Liver (tissue), 3 donors: Measurements from ENCODE around the gene PRR23E.

Experiments
- EGR1 ChIP-seq, 2 donors: IDR thresholded peaks; 2 replicates each; pipeline ENCODE4 v1.6.1; 2016 to 2018; ENCODE audit warnings: antibody characterized with exemption in 2 of 2, low read depth in 2 of 2
- FOXA2 ChIP-seq: IDR thresholded peaks from 2 replicates; pipeline ENCODE4 v1.6.1; 2016; ENCODE audit warnings: antibody characterized with exemption
- HNF4G ChIP-seq: IDR thresholded peaks from 2 replicates; pipeline ENCODE4 v1.6.1; 2016; ENCODE audit warnings: antibody characterized with exemption
- JUND ChIP-seq, 2 donors: IDR thresholded peaks; 2 replicates each; pipeline ENCODE4 v1.6.1; 2016; ENCODE audit warnings: antibody characterized with exemption in 2 of 2
- RAD21 ChIP-seq, 2 donors: IDR thresholded peaks; 2 replicates each; pipeline ENCODE4 v1.6.1; 2016; ENCODE audit warnings: antibody characterized with exemption in 2 of 2, mild to moderate bottlenecking in 2 of 2
- RXRA ChIP-seq, 2 donors: IDR thresholded peaks; 2 replicates each; pipeline ENCODE4 v1.6.1; 2017 to 2018; ENCODE audit warnings: antibody characterized with exemption in 2 of 2, mild to moderate bottlenecking in 1 of 2
- TAF1 ChIP-seq: conservative IDR thresholded peaks from 2 replicates; pipeline ENCODE4 v1.6.1; 2016; ENCODE audit warnings: antibody characterized with exemption, mild to moderate bottlenecking
- YY1 ChIP-seq: IDR thresholded peaks from 2 replicates; pipeline ENCODE4 v1.6.1; 2016; ENCODE audit warnings: antibody characterized with exemption, mild to moderate bottlenecking
- TF ChIP-seq, protein P1 (sequence below): fragments of 150-350 bp; IDR thresholded peaks from 2 replicates; pipeline ENCODE4 v1.5.1; 2017; ENCODE audit warnings: improper control_type of control experiment, low read depth, low read length; ENCODE audit not compliant: missing input control
- TF ChIP-seq, protein P2 (sequence below): IDR thresholded peaks from 2 replicates; pipeline ENCODE4 v1.6.1; 2016; ENCODE audit warnings: antibody characterized with exemption, mild to moderate bottlenecking
- TF ChIP-seq, protein P3 (sequence below): IDR thresholded peaks from 2 replicates; pipeline ENCODE4 v1.6.1; 2016; ENCODE audit warnings: antibody characterized with exemption
- TF ChIP-seq, protein P4 (sequence below): IDR thresholded peaks from 2 replicates; pipeline ENCODE4 v1.6.1; 2016; ENCODE audit warnings: antibody characterized with exemption
- TF ChIP-seq, protein P5 (sequence below): IDR thresholded peaks from 2 replicates; pipeline ENCODE4 v1.6.1; 2016; ENCODE audit warnings: antibody characterized with exemption
- donor health status: healthy.
- donor health status: healthy.

DNA sequence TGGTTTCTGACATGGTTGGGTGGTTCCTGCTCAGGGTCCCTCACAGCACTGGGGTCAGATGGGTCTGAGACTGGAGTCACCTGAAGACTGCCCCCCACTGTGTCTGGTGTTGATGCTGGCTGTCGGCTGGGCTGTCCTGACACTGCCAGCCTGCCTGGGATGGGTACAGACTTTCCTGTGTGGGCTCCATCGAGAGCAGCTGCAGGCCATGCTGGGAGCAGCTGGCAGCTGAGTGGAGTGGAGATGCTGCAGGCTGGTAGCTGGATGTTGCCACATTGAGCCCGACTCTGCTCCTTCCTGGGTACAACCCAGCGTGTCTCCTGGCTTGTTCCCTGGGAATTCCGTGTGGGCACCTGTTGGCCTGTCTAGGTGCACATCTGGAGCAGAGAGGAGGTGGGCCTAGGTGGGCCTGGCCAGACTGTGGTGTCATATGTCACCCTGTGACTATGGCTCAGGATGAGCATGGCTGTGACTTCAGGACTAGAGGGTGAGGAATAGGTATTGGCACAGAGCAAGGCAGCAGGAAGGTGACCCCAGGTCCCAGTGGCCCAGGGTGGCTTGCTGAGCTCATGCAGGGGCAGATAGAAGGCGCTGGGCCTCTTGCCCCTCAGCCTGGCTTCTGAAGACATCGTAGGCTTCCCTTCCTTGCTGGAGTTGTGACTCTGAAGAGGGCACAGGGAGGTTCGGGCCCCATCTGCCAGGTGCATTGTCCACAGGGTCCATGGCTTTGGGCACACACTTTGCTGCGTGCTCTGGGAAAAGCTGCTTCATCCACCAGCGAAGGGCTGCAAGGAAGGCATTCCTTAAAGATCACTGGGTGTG is 40.0 kb upstream of the PRR23E start:
- TF ChIP-seq, protein P1, sequence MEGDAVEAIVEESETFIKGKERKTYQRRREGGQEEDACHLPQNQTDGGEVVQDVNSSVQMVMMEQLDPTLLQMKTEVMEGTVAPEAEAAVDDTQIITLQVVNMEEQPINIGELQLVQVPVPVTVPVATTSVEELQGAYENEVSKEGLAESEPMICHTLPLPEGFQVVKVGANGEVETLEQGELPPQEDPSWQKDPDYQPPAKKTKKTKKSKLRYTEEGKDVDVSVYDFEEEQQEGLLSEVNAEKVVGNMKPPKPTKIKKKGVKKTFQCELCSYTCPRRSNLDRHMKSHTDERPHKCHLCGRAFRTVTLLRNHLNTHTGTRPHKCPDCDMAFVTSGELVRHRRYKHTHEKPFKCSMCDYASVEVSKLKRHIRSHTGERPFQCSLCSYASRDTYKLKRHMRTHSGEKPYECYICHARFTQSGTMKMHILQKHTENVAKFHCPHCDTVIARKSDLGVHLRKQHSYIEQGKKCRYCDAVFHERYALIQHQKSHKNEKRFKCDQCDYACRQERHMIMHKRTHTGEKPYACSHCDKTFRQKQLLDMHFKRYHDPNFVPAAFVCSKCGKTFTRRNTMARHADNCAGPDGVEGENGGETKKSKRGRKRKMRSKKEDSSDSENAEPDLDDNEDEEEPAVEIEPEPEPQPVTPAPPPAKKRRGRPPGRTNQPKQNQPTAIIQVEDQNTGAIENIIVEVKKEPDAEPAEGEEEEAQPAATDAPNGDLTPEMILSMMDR: no peak
- TF ChIP-seq, protein P2, sequence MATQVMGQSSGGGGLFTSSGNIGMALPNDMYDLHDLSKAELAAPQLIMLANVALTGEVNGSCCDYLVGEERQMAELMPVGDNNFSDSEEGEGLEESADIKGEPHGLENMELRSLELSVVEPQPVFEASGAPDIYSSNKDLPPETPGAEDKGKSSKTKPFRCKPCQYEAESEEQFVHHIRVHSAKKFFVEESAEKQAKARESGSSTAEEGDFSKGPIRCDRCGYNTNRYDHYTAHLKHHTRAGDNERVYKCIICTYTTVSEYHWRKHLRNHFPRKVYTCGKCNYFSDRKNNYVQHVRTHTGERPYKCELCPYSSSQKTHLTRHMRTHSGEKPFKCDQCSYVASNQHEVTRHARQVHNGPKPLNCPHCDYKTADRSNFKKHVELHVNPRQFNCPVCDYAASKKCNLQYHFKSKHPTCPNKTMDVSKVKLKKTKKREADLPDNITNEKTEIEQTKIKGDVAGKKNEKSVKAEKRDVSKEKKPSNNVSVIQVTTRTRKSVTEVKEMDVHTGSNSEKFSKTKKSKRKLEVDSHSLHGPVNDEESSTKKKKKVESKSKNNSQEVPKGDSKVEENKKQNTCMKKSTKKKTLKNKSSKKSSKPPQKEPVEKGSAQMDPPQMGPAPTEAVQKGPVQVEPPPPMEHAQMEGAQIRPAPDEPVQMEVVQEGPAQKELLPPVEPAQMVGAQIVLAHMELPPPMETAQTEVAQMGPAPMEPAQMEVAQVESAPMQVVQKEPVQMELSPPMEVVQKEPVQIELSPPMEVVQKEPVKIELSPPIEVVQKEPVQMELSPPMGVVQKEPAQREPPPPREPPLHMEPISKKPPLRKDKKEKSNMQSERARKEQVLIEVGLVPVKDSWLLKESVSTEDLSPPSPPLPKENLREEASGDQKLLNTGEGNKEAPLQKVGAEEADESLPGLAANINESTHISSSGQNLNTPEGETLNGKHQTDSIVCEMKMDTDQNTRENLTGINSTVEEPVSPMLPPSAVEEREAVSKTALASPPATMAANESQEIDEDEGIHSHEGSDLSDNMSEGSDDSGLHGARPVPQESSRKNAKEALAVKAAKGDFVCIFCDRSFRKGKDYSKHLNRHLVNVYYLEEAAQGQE: no peak
- TF ChIP-seq FOXA2 (no peak), EGR1 (IDR thresholded peaks at IDR 0.05; ENCODE audit: low read depth in 2 of 2) (no peak), TAF1 (no peak), HNF4G (no peak), RAD21 (IDR thresholded peaks at IDR 0.05) (no peak), RXRA (IDR thresholded peaks at IDR 0.05) (no peak), YY1 (no peak), JUND (IDR thresholded peaks at IDR 0.05) (no peak)
- TF ChIP-seq, protein P3, sequence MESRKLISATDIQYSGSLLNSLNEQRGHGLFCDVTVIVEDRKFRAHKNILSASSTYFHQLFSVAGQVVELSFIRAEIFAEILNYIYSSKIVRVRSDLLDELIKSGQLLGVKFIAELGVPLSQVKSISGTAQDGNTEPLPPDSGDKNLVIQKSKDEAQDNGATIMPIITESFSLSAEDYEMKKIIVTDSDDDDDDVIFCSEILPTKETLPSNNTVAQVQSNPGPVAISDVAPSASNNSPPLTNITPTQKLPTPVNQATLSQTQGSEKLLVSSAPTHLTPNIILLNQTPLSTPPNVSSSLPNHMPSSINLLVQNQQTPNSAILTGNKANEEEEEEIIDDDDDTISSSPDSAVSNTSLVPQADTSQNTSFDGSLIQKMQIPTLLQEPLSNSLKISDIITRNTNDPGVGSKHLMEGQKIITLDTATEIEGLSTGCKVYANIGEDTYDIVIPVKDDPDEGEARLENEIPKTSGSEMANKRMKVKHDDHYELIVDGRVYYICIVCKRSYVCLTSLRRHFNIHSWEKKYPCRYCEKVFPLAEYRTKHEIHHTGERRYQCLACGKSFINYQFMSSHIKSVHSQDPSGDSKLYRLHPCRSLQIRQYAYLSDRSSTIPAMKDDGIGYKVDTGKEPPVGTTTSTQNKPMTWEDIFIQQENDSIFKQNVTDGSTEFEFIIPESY: no peak
- TF ChIP-seq, protein P4, sequence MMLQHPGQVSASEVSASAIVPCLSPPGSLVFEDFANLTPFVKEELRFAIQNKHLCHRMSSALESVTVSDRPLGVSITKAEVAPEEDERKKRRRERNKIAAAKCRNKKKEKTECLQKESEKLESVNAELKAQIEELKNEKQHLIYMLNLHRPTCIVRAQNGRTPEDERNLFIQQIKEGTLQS: no peak
- TF ChIP-seq, protein P5, sequence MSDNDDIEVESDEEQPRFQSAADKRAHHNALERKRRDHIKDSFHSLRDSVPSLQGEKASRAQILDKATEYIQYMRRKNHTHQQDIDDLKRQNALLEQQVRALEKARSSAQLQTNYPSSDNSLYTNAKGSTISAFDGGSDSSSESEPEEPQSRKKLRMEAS: no peak
